Stimulated activated naive B cell treated with anti-CD40 and anti-IgM and Interleukin-4, amounts not matched to agents 10 μg/mL and 1 μg/mL and 100 μg/mL, for 72 hours (primary cell): ENCODE results near the gene CELF2.
A peak's percentile ranks its signal among the peaks of the same experiment; 100 is the strongest.

Source experiments
- ATAC-seq, 2 donors: fragments of 150-1000 bp; cut with Tn5 transposase; replicated peaks; 2 replicates each; pipeline ENCODE4 v1.10.0; 2021; ENCODE audit warnings: moderate library complexity in 1 of 2
- DNase-seq: peaks from one replicate; pipeline ENCODE4 v3.0.0; 2021
- H3K27ac Mint-ChIP-seq: one replicate; pipeline ENCODE4 v1.8.0; 2022; ENCODE audit warnings: mild to moderate bottlenecking, mixed read lengths
- H3K27me3 Mint-ChIP-seq, 2 donors: one replicate each; pipeline ENCODE4 v1.8.0; 2022; ENCODE audit warnings: mixed read lengths in 2 of 2
- H3K36me3 Mint-ChIP-seq, 2 donors: one replicate each; pipeline ENCODE4 v1.8.0; 2022; ENCODE audit warnings: mixed read lengths in 2 of 2, mild to moderate bottlenecking in 1 of 2
- H3K4me1 Mint-ChIP-seq, 2 donors: one replicate each; pipeline ENCODE4 v1.8.0; 2022; ENCODE audit warnings: mixed read lengths in 2 of 2, mild to moderate bottlenecking in 1 of 2
- H3K4me3 Mint-ChIP-seq, 2 donors: one replicate each; pipeline ENCODE4 v1.8.0; 2022; ENCODE audit warnings: mild to moderate bottlenecking in 2 of 2, mixed read lengths in 2 of 2, moderate library complexity in 1 of 2
- H3K9me3 Mint-ChIP-seq, 2 donors: one replicate each; pipeline ENCODE4 v1.8.0; 2022; ENCODE audit warnings: mixed read lengths in 2 of 2, mild to moderate bottlenecking in 1 of 2

CELF2 gene

GRCh38 chr10:11229893-11230292 lies 212.2 kb downstream of the CELF2 start:
- no peaks in the 10 kb centered on the region for H3K27me3 Mint-ChIP-seq
- peak overlapping the region in 1 of 2 donors; percentile 57 for H3K4me3 Mint-ChIP-seq
- no peak for DNase-seq
- peaks cover 70 to 94% of the 10 kb centered on the region in 2 donors for H3K4me1 Mint-ChIP-seq
- H3K36me3 Mint-ChIP-seq: peaks cover 66 to 85% of the 10 kb centered on the region in 2 donors
- H3K27ac Mint-ChIP-seq: peak overlapping the region; percentile 25
- ATAC-seq: no peak
- peaks cover 0 to 2% of the 10 kb centered on the region in 2 donors for H3K9me3 Mint-ChIP-seq

DNA sequence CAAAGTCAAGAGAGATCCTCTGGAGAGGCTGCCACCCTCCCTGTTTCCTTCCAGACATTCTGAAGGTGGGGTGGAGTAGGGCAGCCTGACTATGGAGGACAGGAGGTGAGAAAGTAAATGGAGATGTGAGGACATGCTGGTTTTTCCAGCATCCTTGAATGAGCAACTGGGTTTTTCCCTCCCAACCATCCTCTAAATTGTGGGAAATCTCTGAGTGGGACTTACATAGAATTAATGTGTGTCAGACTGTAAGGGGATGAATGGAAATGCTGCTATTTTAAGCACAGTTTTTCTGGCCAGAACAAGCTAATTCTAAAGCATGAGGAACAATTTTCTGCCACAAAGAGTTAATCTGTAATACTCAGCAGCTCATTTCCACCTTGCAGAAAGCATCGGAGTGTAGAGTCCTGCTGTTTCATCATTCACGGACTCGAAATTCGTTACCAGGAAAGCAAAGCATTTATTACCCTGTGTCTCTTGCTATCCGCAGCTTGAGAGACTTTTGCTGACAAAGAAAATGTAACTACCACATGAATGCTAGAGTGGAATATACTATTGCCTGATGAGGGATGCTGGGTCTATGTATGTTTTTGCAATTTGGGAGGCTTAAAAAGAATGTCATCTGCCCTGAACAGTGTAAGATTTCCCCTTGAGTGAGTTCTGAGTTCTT lies 213.0 kb downstream of the CELF2 start:
- Mint-ChIP-seq H3K4me1 (peaks cover 72 to 94% of the 10 kb centered on the region in 2 donors), H3K27me3 (no peaks in the 10 kb centered on the region), H3K36me3 (peaks cover 66 to 84% of the 10 kb centered on the region in 2 donors), H3K27ac (peak overlapping the region; percentile 88), H3K9me3 (peaks cover 0 to 2% of the 10 kb centered on the region in 2 donors), H3K4me3 (peak overlapping the region; percentile 48 to 49)
- DNase-seq (no peak), ATAC-seq (no peak)

DNA sequence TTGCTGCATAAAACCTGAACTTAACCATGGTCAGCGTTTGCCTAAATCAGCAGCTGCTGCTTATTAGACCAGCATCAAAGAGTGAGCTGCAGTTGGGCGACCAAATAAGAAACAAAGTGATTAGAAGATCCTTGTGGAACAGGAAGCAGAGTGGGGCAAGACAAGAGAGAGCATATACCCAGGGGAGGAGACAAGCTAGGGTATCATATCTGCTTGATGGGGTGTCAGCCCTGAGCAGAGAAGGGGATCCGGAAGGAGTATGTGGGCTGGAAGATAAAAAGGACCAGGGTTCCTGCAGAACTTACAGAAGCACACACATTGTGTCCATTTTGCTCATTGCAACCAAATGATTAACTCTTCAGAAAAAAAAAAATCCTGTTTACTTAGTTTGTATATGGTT lies 213.6 kb downstream of the CELF2 start:
- H3K4me1 Mint-ChIP-seq: peaks cover 72 to 94% of the 10 kb centered on the region in 2 donors
- H3K4me3 Mint-ChIP-seq: no peak overlapping the region
- no peak for ATAC-seq
- peaks cover 0 to 2% of the 10 kb centered on the region in 2 donors for H3K9me3 Mint-ChIP-seq
- no peak for DNase-seq
- H3K27me3 Mint-ChIP-seq: no peaks in the 10 kb centered on the region
- peak overlapping the region; percentile 33 for H3K27ac Mint-ChIP-seq
- peaks cover 64 to 86% of the 10 kb centered on the region in 2 donors for H3K36me3 Mint-ChIP-seq

DNA sequence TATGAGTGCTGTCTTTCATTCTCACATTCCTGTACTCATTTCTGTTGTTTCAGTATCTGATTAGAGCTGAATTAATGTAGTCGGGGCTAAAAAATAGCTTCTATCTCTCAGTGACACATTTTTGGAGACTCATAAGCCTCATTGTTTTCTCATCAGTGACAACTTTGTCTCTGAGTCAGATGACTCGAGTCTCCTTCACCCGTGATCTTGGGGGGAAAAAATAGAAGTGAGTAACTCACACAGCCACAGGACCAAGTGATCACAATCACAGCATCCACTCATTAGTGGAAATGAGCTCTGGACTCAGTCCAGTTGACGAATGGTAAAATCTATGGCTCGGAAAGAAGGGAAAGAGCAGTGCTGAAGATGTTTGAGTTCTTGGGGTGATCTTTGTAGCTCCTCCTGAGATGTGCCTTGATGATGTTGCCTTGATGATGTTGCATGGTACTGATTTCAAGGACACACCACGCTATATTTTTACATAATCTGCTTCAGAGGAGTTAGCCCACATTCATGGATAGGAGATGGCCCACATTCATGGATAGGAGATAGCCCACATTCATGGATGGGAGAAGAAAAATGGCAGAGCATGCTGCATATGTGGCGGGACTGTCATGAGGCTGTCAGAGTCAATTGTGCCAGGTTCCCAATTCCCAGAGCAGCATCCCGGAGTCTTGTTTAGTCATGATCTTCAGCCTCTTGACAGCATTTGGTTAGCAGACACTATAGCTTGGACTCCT lies 214.7 kb downstream of the CELF2 start:
- Mint-ChIP-seq H3K36me3 (peaks cover 66 to 87% of the 10 kb centered on the region in 2 donors), H3K27me3 (no peaks in the 10 kb centered on the region), H3K4me3 (peak overlapping the region in 1 of 2 donors; percentile 43), H3K4me1 (peaks cover 71 to 94% of the 10 kb centered on the region in 2 donors), H3K9me3 (peaks cover 0 to 2% of the 10 kb centered on the region in 2 donors), H3K27ac (peak overlapping the region; percentile 75)
- ATAC-seq (peak; percentile 8 to 11), DNase-seq (no peak)

DNA sequence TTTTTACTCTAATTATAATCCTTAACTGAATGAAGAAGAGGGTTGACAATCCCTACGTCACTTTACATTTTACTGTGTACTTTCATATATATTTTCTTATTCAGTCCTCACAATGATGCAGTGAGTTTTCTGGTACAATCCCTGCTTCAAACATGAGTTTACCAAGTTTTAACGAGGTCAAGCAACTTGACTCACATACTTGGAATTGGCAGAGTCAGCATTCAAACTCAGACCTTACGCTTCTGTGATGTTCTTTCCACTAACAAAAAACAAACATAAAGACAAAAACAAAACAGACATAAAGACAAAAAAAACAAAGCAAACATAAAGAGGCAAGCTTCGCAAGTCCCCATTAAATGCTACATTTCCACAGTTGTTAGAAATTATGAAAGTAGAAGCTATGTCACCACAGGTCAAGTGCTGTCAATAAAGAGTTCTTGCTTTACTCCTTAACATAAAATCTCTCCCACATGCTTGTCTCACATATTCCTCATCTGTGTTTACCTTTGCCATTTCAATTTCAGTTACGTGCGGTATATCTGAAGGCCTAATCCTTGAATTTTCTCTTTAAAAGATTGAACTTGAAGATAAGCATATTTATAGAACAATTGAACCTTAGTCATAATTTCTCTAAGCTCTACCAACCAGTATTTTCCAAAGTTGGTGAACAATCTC lies 217.3 kb downstream of the CELF2 start:
- Mint-ChIP-seq H3K27me3 (no peaks in the 10 kb centered on the region), H3K4me3 (peak overlapping the region; percentile 18 to 33), H3K36me3 (peaks cover 65 to 85% of the 10 kb centered on the region in 2 donors), H3K27ac (peak overlapping the region; percentile 92), H3K9me3 (peaks cover 0 to 2% of the 10 kb centered on the region in 2 donors), H3K4me1 (peaks cover 68 to 89% of the 10 kb centered on the region in 2 donors)
- DNase-seq (no peak), ATAC-seq (no peak)

DNA sequence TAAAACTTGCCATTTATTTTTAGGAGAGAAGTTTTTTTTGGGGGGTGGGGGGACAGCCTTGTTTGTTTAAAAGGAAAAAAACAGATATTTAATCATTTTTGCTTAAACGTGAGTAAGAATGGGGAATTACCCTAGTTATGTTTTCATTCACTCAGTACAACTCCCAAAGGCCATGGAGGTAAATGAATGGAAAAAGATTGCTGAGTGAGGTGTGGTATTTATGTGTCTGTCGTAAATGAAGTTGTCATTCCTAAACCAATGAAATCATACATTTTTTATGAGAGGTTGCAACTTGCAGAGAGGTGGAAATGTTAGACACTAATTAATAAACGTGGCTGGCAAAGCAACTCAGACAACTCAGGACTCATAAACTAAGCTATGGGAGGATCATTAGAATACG lies 218.1 kb downstream of the CELF2 start:
- H3K36me3 Mint-ChIP-seq: peaks cover 60 to 85% of the 10 kb centered on the region in 2 donors
- H3K9me3 Mint-ChIP-seq: peaks cover 0 to 2% of the 10 kb centered on the region in 2 donors
- ATAC-seq: peak; percentile 74 to 76
- no peaks in the 10 kb centered on the region for H3K27me3 Mint-ChIP-seq
- H3K4me3 Mint-ChIP-seq: peak overlapping the region; percentile 18 to 60
- DNase-seq: no peak
- peaks cover 66 to 81% of the 10 kb centered on the region in 2 donors for H3K4me1 Mint-ChIP-seq
- peak overlapping the region; percentile 92 for H3K27ac Mint-ChIP-seq

DNA sequence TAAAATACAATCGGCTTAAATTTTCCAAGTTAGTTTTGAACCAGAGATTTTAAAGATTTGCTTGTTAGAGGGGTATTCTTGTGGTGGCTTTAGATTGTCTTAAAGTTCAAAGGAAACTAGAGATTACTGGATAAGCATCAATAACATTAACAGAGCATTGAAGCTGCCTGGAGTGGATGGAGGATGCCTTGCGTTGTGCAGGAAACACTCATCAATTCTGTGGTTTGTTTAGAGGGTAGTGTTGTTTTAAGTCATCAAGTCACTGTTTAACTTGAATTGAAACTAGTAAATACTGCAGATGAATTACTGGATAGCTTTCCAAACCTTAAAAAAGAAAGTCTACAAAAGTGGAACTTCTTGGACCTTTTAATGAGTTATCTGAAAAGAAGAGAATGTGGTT lies 218.6 kb downstream of the CELF2 start:
- Mint-ChIP-seq H3K27ac (peak overlapping the region; percentile 92), H3K4me3 (peak overlapping the region; percentile 18 to 60), H3K9me3 (peaks cover 0 to 2% of the 10 kb centered on the region in 2 donors), H3K27me3 (no peaks in the 10 kb centered on the region), H3K4me1 (peaks cover 62 to 77% of the 10 kb centered on the region in 2 donors), H3K36me3 (peaks cover 56 to 81% of the 10 kb centered on the region in 2 donors)
- ATAC-seq (peak; percentile 77 to 79), DNase-seq (no peak)

DNA sequence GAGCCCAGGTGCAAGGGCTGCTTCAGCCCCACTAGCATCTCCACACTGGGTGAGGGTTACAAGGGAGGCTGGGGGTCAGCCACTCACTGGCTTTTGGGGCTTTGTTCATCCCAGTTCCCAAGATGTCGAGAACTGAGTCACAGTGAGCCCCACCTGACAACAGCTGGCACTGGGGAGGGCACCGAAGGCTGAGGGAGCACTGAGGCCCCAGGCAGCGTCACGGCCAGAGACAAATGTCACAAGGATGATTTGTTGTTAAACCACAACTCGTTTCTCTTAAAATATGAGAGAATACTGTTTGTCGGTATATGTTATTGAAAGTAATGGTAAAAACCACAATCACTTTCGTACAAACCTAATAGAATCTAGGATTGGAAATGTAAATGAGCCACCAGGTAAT lies 219.9 kb downstream of the CELF2 start:
- no peak for DNase-seq
- H3K27ac Mint-ChIP-seq: peak overlapping the region; percentile 92
- H3K27me3 Mint-ChIP-seq: no peaks in the 10 kb centered on the region

GRCh38 chr10:11238893-11239292 lies 221.2 kb downstream of the CELF2 start:
- H3K4me1 Mint-ChIP-seq: peaks cover 54 to 66% of the 10 kb centered on the region in 2 donors
- DNase-seq (no peak), ATAC-seq (no peak)
- peak overlapping the region; percentile 78 for H3K27ac Mint-ChIP-seq
- H3K27me3 Mint-ChIP-seq: no peaks in the 10 kb centered on the region
- peaks cover 50 to 78% of the 10 kb centered on the region in 2 donors for H3K36me3 Mint-ChIP-seq
- no peaks in the 10 kb centered on the region for H3K9me3 Mint-ChIP-seq
- no peak overlapping the region for H3K4me3 Mint-ChIP-seq

More for the DNA sequence above, 219.9 kb downstream of the CELF2 start:
- Mint-ChIP-seq H3K36me3 (peaks cover 55 to 83% of the 10 kb centered on the region in 2 donors), H3K9me3 (no peaks in the 10 kb centered on the region), H3K4me1 (peaks cover 65 to 68% of the 10 kb centered on the region in 2 donors), H3K4me3 (peak overlapping the region in 1 of 2 donors; percentile 60)
- ATAC-seq: peak in 1 of 2 donors; percentile 8

DNA sequence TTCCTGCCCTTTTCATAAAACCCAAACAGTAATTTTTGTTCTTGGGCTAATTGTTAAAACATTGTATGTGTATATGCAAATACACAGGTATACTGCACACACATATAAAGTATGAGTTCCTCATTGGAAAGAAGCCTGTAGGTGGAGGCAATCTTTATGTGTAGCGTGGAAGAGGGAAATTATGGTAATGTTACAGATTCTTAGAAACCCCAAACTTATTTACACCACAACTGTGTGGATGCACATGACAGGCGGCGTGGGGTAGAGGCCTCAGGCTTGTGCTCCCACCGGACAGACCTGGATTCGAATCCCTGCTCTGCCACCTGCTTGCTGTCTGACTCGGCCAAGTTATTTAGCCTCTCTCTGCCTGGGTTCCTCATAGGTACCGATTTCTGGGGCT lies 223.0 kb downstream of the CELF2 start:
- Mint-ChIP-seq H3K4me1 (peaks cover 37 to 58% of the 10 kb centered on the region in 2 donors), H3K4me3 (no peak overlapping the region), H3K9me3 (no peaks in the 10 kb centered on the region), H3K27ac (no peak overlapping the region), H3K36me3 (peaks cover 41 to 67% of the 10 kb centered on the region in 2 donors), H3K27me3 (no peaks in the 10 kb centered on the region)
- DNase-seq (no peak), ATAC-seq (no peak)

GRCh38 chr10:11242443-11243387 lies 225.0 kb downstream of the CELF2 start:
- no peaks in the 10 kb centered on the region for H3K27me3 Mint-ChIP-seq
- H3K9me3 Mint-ChIP-seq: no peaks in the 10 kb centered on the region
- peak; percentile 68 for DNase-seq
- peaks cover 25 to 46% of the 10 kb centered on the region in 2 donors for H3K36me3 Mint-ChIP-seq
- peaks cover 16 to 40% of the 10 kb centered on the region in 2 donors for H3K4me1 Mint-ChIP-seq
- H3K4me3 Mint-ChIP-seq: no peak overlapping the region
- H3K27ac Mint-ChIP-seq: no peak overlapping the region
- peak; percentile 62 to 65 for ATAC-seq

GRCh38 chr10:11243425-11244222 lies 226.0 kb downstream of the CELF2 start:
- DNase-seq (no peak), ATAC-seq (peak; percentile 8 to 11)
- Mint-ChIP-seq H3K27me3 (no peaks in the 10 kb centered on the region), H3K4me3 (no peak overlapping the region), H3K9me3 (no peaks in the 10 kb centered on the region), H3K4me1 (peaks cover 9 to 35% of the 10 kb centered on the region in 2 donors), H3K27ac (no peak overlapping the region), H3K36me3 (peaks cover 28 to 42% of the 10 kb centered on the region in 2 donors)

DNA sequence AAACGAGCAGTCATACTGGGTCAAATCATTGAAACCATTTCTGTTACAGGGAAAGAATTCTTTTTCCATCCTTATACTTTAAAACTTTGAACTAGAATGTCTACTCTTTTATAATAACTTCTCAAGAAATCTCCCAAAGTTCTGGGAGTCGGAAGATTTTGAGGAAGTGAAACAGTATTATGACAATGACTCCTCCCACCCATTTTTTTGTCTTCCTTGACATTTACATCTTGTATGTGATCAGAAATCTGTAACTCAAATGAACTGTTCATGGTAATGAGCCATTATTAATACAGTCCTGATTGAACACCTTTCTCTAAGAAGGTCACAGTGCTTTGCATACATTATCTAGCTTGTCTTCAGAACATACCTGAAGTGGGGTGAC lies 227.4 kb downstream of the CELF2 start:
- ATAC-seq (peak; percentile 31 to 46), DNase-seq (no peak)
- H3K27ac Mint-ChIP-seq: no peak overlapping the region
- no peaks in the 10 kb centered on the region for H3K27me3 Mint-ChIP-seq
- H3K36me3 Mint-ChIP-seq: peaks cover 32 to 42% of the 10 kb centered on the region in 2 donors
- peaks cover 12 to 41% of the 10 kb centered on the region in 2 donors for H3K4me1 Mint-ChIP-seq
- H3K9me3 Mint-ChIP-seq: no peaks in the 10 kb centered on the region
- no peak overlapping the region for H3K4me3 Mint-ChIP-seq
